GM21717 (cell line): ENCODE measurements around the gene PTPRB.
A peak's percentile ranks its signal among the peaks of the same experiment; 100 is the strongest.

Source experiments
- ATAC-seq: cut with Tn5 transposase; IDR thresholded peaks from one replicate; pipeline ENCODE4 v1.9.1; 2021; ENCODE audit warnings: mild to moderate bottlenecking, moderate library complexity; ENCODE audit not compliant: unreplicated experiment

Gene PTPRB

DNA sequence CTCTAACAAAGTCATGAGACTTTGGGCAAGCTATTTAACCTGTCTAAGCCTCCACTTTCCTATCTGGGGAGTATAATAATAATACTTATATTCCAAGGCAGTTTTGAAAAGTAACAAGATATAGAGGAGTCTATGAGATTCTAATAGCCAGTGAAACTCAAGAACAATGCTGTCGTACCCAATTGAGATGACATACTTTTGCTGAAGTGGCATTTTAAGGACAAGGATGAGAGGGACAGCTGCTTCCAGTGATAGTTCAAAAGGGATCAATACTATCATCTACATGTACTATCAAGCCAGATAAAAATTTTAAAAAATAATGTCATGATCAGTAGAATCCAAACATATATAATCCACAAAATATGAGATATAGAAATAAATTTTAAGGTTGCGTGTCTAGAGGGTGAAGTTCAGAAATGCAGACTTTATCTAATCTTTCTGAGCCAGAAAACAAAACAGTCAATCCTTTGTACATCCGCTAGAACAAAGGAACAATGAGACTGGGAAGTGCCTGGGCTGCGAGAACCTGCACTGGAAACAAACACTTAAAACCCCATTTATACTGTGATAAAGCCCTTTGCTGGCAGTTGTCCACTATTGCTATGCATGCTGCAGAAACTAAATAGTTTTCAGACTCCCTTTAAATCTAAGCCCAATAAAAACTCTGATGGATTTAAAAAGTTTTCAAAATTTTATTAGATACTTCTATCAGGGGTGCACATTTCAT is 38.6 kb downstream of the PTPRB start:
- ATAC-seq: no peak

DNA sequence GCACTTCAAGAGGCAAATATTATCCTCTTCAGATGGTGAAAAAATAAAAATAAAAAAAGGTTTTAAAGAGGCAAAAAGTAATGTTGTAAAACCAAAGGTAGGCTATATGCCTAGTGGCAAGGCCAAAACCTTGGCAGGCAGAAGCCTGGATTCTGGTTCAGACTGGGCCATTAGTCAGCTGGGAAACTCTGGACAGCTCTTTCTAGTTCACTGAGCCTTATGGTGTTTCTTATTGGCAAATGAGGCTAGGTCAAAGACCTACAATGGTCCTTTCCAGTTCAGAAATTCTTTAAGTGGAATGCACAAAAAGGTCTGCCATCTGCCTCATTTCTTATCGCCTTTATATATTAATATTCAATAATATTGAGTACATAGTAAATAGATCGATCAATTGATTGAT is 44.6 kb downstream of the PTPRB start:
- ATAC-seq: no peak

DNA sequence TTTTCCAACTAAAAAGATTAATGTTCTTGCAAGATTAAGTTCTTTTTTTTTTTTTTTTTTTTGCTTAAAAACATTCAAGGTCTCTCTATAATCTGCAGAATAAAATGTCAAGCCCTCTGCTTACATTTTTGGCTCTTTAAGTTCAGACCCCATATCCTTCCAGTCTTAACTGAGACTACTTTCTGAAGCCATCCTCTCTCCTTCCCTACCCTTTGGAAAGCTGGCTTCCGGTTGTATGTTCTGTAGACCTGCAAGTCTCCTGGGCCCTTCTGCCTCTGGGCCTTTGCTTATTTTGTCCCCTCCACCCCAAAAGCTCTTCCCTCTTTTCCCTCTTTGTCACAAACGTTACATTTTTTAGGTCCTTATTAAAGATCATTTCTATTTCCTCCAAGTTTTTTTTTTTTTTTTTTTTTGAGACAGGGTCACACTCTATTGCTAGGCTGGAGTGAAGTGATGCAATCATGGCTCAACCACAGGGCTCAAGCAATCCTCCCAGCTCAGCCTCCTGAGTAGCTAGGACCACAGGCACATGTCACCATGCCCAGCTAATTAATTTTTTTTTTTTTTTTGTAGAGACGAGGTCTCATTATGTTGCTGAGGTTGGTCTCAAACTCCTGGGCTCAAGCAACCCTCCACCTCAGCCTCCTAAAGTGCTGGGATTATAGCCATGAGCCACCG is 46.5 kb downstream of the PTPRB start:
- no peak for ATAC-seq

DNA sequence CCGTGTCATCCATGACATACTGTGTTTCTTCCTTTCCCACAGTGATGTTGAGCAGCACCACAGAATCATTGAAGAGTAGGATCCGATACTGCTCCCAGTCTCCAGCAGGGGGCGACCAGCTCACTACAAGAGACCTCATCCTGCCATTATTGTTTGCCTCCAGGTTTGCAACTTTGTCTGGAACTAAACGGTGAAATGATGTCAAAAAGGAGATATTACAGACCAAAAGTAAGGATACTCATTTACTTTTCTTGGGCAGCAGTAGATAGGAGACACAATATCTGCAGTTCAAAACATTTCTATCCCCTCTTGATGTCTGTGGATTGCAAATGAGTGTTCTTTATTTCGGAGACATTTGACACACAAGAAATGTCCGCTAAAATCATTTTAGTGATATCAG is 47.2 kb downstream of the PTPRB start:
- ATAC-seq: peak; percentile 92

DNA sequence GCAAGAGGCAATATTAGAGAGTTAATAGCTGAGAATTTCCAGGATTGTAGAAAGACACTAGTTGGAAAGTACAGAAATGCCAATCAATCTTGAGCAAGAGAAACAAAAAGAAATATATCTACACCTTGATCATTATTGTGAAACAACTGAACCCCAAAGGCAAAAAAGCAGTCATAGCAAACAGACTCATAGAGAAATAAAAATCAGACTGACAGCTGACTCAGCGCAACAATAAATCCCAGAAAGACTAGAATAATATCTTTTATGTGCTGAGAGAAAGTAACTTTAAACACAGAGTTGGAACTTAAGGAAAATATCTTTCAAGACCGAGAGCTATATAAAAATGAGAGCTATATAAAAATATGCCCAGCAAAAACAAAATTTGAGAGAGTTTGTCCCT is 52.9 kb downstream of the PTPRB start:
- no peak for ATAC-seq

DNA sequence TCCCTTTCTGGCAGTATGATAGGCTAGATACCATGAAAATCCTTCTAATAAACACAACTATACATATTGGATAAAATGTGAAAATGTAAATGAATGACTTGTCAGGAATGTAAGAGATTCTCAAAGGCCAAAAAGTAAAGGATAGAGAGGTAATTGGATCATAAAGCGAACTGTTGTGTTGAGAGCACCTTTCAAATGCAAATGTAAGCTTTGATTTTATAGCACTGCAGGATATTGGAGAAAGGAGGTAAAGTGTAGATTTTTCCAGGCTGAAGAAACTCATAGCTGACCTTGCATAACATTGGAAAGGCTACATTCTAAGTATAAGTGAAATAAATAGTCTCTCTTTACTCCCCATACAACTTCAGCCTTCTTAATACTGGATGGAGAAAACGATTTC is 54.0 kb downstream of the PTPRB start:
- no peak for ATAC-seq

DNA sequence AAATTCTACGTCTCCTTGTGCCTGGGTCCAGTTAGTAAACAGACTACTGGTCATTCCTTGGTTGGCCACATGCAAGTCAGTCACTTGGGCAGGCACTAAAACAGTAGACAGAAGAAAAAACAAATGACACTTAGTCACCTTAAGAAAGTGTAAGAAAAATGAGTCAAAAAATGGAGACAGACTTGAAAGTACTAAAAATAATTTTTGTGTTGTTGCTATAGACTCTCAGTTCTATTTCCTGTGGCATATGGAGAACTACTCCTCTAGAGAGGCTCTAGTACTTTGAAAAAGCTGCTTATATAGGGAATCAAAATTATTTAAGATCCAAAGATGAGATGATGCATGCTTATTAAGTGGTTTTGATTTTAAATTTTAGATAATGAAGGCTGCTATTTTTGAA is 56.0 kb downstream of the PTPRB start:
- ATAC-seq: no peak

DNA sequence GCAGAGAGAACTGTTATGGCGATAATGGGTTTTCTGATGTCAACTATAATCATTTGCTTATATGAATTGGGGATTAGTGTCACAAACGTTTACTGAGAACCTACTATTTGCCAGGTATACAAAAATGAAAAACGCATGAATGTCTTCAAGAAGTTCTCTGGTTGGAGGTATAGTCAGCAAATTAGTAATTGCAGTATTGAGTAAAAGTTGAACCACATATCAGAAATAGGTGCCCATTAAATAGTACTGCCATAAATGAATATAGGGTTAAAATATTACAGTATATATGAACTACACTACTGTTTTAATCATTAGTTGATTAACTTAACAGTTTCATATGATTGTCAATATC is 60.0 kb downstream of the PTPRB start:
- no peak for ATAC-seq

DNA sequence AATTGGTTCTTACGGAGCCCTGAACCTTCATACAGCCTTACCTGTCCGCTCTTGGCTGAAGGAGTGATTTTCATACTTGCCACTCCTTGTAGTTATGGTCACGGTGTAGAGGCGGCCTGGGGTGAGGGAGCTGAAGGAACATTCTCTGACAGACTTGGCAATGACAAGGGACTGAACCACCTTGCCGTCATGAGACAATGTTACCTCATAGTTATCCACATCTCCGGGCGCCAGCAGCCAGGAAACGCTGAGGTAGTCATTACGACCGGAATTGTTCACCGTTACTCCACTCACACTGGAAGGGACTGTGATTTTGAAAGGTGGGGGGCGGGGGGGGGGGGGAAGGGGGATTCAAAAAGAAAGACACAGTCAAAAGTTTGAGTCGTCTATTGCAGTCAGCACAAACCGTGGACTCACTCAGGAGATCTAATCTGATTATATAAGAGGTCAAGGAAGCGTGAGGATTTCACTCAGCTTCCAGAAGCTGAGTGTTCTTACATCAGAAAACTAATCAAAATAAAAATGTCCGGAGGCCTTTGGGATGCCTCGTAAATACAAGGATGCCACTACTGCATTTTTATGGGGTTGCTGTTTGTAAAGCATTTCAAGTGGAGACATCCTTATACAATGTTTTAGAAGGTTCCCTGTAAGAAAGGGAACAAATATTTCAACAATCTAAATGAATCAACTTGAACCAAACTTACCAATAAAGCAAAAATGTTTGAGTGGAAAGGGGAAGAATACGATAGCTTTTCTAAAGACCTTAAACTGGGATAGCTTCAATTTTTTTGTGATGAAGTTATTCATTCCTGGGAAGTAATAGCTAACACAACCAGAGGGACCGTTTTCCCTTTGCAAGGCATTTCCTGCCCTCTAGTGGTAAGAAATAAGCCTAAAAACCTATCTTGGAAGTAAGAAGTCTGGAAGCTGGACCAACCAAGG is 60.6 kb downstream of the PTPRB start:
- ATAC-seq: peak; percentile 74

DNA sequence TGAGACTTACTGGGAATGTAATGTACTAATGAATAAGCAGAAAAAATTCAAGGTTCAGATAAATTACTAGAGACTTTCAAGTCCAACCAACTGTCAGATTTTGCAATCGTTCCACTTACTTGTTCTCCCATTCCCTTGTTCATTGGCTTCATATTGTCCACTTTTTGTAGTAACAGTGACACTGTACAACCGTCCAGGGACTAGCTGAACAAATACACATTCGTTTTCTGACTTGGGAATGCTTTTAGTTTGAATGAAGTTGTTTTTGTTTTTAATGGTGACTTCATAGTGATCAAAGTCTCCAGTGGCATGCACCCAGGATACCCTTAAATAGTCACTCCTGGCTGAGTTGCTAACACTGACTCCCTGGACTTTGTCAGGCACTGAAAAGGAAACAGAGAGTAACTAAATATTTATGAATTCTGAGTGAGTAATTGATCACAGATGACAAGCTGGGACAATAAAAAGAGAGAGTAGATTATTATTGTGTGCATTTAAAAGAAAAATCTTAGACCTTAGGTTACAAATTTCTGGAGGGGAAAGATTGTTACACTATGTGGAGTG is 65.4 kb downstream of the PTPRB start:
- no peak for ATAC-seq

DNA sequence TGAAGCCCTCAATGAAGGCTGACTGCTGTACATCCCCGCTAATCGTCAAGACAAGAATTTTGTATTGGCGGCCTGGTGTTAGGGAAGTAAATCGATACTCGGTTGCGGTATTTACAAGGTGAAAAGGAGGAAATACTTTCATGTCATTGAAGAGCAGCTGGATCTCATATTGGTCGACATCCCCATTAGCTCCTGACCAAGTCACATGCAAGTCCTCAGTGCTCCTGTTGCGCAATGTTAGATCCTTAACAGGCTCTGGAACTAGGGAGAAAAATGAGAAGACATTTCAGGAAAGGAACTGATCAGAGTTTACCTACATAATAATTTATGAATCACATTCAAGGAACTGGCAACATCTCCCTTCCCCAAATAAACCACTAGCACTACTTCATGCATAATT is 66.2 kb downstream of the PTPRB start:
- ATAC-seq: no peak

DNA sequence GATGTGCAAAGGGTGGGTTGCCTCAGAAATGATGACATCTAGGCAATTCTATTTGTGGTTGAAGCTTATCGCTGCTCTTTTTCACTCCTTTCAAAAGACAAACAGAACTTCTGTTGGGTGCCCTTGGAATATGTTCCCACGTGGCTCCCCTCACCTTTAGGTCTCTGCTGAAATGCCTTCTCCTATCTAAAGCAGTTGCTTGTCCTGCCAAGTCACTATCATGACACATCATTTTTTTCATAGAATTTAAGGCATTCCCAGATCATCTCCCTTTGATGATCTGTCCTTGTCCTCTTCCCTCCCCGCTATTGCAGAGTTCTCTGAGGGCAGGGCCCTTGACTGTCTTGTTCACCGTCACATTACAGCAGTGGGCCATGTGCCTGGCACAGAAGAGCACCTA is 75.7 kb downstream of the PTPRB start:
- no peak for ATAC-seq

DNA sequence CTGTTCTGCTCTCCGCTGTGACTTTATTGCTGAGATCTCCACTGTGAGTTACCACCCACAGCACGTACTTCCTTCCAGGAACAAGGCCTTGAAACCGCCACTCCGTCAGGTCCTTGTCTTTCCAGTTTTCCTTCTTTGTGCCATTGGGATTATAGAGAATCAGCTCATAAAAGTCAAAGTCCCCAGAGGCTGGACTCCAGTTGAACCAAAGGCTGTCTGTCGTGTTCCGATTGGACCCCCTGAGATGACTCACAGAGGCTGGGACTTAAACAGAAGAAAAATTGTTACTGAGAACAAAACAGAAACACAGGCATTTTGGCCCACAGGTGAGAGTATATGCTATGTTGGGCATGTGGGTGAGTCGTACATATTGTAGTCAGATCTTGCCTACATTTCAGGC is 76.6 kb downstream of the PTPRB start:
- no peak for ATAC-seq

DNA sequence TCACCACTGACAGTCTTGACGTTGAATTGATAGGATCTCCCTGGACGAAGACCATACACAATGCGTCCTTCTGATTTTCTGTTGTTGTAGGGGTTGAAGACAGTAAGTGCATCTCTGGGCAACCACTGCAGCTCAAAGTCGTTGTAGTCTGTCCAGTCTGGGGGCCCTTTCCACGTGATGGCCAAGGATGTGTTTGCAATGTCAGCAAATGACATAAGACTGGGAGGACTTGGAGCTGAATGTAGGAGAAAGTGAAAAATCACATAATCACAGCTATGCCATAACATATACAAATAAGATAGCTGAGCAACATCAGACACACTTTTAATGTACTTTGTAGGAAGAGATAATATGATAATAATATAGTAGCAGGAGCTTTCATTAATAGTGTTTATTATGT is 77.8 kb downstream of the PTPRB start:
- ATAC-seq: no peak

DNA sequence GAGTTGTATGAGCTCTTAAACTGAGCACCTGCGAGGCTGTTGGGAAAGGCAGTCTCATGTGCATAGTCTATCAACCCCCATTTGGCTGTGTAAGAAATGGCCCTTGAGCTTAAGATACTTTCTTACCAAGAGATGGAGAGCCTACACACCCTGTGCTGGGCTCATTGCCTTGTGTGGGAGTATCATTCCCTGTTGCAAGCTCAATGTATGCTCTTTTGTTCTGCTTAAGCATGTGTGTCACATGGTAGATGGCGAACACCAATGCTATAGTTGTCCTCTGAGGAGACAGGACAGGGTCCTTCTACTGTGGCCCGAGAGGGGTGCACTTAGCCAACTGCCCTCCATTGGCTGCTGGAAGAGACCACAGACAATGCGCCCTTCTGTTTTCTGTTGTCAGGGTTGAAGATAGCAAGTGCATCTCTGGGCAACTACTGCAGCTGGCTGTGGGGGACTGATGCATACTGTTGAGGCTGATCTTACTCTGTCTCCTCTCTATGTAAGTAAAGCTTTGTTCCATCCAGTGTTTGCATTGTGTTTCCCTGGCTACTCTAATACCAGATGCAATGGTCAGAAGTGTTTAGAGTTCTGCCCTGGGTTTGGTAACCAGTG is 79.5 kb downstream of the PTPRB start:
- ATAC-seq: no peak

DNA sequence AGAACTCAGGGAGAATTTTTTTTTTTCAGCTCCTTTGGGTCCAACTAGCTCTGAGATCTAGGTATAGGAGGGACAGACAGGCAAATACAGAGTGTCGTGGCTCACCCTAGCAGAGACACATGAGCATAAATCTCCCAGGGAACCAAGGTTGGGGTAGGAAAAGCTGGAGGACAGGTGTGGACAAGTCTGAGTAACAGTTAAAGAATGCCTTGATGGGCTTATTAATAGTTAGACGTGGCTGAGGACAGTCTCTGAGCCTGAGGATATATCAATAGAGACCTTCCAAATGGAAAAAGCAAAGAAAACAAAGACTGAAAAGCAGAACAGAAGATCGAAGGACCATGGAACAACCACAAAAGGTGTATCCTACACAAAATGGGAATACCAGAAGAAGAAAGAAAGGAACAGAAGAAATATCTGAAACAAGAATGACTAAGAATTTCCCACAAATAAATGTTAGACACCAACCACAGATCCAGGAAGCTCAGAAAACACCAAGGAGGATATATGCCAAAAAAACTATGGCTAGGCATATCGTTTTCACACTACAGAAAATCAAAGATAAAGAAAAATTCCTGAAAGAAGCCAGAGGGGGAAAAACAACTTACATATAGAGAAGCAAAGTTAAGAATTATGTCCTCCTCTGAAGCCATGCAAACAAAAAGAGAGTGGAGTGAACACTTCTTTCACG is 80.9 kb downstream of the PTPRB start:
- no peak for ATAC-seq

DNA sequence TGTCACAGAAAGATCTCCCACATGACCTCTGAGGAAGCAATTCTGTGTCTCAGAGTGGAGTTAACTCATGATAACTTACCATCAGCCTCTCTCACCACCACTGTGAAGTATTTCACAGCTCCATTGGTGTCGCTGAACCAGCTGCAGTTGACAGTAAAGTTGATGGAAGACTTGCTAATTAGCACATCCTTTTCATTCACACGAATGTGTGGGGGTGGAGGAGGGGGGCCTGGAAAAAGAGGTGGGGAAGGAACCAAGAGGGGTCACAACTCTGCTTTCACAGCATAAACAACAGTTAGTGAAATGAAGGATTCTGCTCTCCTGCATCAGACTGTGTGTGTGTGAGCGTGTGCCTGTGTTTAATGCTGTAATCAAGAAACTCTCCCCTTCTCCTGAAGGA is 82.1 kb downstream of the PTPRB start:
- ATAC-seq: no peak

DNA sequence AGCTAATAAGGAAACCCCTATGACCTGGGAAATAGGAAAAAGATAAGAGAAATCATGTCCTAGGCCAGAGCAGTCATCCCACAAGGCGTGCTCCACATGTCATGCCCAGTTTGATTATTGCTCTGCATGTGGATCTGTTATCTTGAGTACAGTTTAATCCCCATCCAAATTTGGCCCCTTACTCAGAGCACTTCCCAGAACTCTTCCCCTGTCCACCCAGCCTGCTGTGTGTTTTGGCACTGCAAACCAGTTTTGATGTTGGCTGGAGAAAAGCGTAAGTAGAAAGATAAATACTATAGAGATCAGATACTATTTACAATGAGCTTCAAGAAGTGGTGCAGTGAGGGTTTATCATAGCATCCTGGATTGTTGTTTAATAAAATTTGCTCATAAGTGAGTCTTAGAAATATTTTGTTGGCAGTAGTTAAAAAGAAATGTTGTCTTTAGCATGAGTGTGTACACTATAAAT is 83.8 kb downstream of the PTPRB start:
- ATAC-seq: no peak

DNA sequence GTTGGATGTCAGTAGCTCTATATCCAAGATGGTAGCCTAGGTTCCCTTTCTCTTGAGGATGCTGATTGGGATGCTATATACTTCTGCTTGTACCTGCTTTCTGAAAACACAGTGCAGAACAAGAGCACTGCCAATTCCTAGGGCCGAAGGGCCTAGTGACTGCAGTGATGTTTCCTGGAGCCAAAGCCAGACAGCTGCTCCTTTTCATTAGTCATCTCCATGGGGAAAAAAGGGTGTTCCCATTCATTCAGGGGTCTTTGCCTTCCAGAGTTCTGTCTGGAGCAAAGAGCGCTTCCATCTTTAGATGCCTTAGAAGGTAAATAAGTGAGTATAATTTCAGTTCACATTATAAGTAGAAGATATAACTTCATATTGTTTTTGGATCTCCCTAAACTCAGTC is 85.5 kb downstream of the PTPRB start:
- no peak for ATAC-seq

DNA sequence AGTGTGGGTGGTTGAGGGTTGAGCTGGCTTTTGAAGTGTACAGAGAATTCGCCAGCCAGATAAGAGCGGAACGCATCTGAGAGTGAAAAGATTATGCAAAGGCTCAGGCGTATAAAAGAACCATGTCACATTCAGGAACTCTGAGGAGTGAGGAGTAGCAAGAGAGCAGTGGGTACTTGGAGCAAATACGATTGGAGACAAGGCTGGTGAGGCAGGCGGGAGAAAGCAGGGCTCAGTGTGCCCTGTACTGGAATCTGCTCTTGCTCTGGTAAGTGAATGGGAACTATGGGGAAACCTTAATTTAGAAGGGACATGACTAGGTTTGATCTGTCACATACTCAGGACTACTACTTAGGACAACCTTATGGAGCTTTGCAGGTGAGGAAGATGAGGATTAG is 87.0 kb downstream of the PTPRB start:
- no peak for ATAC-seq
